Measurements from ENCODE around the gene RUFY2.

RUFY2 gene

DNA sequence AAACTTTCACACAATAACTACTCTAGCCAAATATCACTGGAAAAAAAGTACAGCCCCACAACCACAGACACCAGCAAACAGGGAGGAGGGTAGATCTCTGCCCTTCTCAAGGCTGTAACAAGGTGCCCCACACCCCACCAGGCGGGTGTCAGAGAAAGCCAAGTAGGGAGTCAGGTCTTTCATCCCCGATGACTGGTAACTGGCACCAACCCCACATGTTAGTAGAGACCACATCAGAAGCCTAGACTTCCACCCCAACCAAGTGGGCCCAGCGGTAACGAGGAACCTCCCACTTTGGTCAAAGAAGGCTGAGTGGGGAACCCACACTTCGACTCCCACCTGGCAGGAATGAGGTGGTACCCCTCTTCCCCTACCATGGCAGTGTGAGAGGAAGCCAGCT lies 16.4 kb upstream of the RUFY2 start:
- no peak for TF ChIP-seq TAF1 (IDR thresholded peaks at IDR 0.05; ENCODE audit: borderline replicate concordance, insufficient read depth, low read length)
- no peak for TF ChIP-seq FOXP2 (optimal IDR thresholded peaks at IDR 0.05; ENCODE audit: borderline replicate concordance, extremely low read depth, extremely low read length, insufficient read depth)
- no peak for TF ChIP-seq POLR2AphosphoS5 (IDR thresholded peaks at IDR 0.05; ENCODE audit: low read depth, low read length)
- TF ChIP-seq, protein P1, sequence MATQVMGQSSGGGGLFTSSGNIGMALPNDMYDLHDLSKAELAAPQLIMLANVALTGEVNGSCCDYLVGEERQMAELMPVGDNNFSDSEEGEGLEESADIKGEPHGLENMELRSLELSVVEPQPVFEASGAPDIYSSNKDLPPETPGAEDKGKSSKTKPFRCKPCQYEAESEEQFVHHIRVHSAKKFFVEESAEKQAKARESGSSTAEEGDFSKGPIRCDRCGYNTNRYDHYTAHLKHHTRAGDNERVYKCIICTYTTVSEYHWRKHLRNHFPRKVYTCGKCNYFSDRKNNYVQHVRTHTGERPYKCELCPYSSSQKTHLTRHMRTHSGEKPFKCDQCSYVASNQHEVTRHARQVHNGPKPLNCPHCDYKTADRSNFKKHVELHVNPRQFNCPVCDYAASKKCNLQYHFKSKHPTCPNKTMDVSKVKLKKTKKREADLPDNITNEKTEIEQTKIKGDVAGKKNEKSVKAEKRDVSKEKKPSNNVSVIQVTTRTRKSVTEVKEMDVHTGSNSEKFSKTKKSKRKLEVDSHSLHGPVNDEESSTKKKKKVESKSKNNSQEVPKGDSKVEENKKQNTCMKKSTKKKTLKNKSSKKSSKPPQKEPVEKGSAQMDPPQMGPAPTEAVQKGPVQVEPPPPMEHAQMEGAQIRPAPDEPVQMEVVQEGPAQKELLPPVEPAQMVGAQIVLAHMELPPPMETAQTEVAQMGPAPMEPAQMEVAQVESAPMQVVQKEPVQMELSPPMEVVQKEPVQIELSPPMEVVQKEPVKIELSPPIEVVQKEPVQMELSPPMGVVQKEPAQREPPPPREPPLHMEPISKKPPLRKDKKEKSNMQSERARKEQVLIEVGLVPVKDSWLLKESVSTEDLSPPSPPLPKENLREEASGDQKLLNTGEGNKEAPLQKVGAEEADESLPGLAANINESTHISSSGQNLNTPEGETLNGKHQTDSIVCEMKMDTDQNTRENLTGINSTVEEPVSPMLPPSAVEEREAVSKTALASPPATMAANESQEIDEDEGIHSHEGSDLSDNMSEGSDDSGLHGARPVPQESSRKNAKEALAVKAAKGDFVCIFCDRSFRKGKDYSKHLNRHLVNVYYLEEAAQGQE (IDR thresholded peaks at IDR 0.05; ENCODE audit: insufficient read depth in 1 of 2, low read depth in 2 of 2, low read length in 2 of 2): no peak
- TF ChIP-seq SIN3A (IDR thresholded peaks at IDR 0.05; ENCODE audit: borderline replicate concordance, insufficient read depth, low read length): no peak

DNA sequence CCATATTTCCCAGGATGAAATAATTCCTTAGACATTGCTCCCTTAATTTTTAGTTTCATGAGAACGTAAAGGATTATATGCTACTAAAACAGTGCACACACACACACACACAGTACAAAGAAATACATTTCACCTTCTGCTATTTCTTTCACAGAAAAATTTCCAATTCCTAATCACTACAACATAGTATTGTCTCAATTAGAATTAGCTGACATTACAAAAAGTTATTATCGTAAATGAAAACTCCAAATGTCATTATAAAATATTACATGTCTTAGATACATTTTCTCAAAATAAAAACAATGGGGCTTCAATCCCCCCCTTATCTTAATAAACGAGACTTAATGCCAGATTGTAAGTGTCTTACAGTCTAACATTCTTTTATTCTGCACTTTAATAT lies 12.3 kb upstream of the RUFY2 start:
- no peak for TF ChIP-seq SIN3A (IDR thresholded peaks at IDR 0.05; ENCODE audit: borderline replicate concordance, insufficient read depth, low read length)
- TF ChIP-seq, protein P1 (IDR thresholded peaks at IDR 0.05; ENCODE audit: insufficient read depth in 1 of 2, low read depth in 2 of 2, low read length in 2 of 2): no peak
- no peak for TF ChIP-seq TAF1 (IDR thresholded peaks at IDR 0.05; ENCODE audit: borderline replicate concordance, insufficient read depth, low read length)
- no peak for TF ChIP-seq FOXP2 (optimal IDR thresholded peaks at IDR 0.05; ENCODE audit: borderline replicate concordance, extremely low read depth, extremely low read length, insufficient read depth)
- no peak for TF ChIP-seq POLR2AphosphoS5 (IDR thresholded peaks at IDR 0.05; ENCODE audit: low read depth, low read length)

DNA sequence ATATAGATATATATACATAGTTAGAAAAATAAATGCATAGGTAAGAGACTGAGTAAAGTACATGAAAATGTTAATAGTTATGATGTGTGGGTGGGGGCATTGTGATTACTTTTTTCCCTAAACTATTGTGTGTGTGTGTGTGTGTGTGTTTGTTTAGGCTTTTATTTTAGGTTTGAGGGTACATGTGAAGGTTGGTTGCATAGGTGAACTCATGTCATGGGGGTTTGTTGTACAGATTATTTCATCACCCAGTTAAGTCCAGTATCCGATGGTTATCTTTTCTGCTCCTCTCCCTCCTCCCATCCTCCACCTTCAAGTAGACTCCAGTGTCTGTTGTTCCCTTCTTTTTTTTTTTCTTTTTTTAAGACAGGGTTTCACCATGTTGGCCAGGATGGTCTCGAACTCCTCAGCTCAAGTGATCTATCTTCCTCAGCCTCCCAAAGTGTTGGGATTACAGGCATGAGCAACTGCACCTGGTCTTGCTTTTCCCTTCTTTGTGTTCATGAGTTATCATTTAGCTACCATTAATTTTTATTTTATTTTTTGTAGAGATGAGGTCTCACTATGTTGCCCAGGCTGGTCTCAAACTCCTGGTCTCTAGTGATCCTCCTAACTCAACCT lies 1.9 kb upstream of the RUFY2 start:
- no peak for TF ChIP-seq FOXP2 (optimal IDR thresholded peaks at IDR 0.05; ENCODE audit: borderline replicate concordance, extremely low read depth, extremely low read length, insufficient read depth)
- no peak for TF ChIP-seq SIN3A (IDR thresholded peaks at IDR 0.05; ENCODE audit: borderline replicate concordance, insufficient read depth, low read length)
- TF ChIP-seq, protein P1 (IDR thresholded peaks at IDR 0.05; ENCODE audit: insufficient read depth in 1 of 2, low read depth in 2 of 2, low read length in 2 of 2): no peak
- TF ChIP-seq TAF1 (IDR thresholded peaks at IDR 0.05; ENCODE audit: borderline replicate concordance, insufficient read depth, low read length): no peak
- TF ChIP-seq POLR2AphosphoS5 (IDR thresholded peaks at IDR 0.05; ENCODE audit: low read depth, low read length): no peak

DNA sequence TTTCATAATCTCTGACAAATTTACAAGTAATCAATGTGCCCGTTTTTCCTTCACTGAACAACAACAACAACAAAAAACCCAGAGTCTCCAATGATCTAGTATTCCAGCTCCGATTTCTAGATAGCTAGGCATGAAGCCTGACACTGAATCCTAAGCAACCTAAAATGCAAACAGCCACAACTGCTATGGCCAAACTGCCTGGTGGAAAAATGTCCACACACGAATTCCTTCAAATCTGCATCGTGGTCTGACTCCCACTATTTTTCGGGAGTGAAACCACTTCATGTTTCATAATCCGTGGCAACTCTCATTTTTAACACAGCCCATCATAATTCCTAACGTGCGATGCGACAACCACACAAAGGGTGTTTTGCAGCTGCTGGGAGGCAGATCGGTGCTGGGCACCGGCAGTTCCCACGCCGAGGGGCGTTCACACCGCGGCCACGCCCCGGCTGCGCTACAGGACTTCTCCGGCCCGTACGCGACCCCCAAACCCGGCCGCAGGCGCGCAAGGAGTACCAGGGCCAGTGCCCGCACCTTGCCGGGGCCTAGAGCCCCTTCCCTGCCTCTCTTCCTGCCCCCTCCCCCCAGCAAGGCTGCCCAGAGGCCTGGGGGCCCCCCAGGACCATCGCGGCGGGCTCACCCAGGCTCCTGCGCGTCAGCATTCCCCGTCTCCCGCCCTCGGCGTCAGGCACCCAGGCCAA lies 814 bp downstream of the RUFY2 start:
- TF ChIP-seq, protein P1 (IDR thresholded peaks at IDR 0.05; ENCODE audit: insufficient read depth in 1 of 2, low read depth in 2 of 2, low read length in 2 of 2): no peak
- TF ChIP-seq POLR2AphosphoS5 (IDR thresholded peaks at IDR 0.05; ENCODE audit: low read depth, low read length): peak; percentile 22; the same call in 1 of the 2 replicates
